K562 (cell line): ENCODE results near the gene FUNDC2. TPM values are rescaled to one million over a fixed set of nuclear protein-coding genes. Genes with fewer than 3 reads are reported as not detected.

Source experiments
- ATF3 ChIP-seq, 2 experiments: fragments of 450-650 bp in 1 of 2; sonication (generic) in 1 of 2; formaldehyde crosslinking in 1 of 2; IDR thresholded peaks in 1 of 2; conservative IDR thresholded peaks in 1 of 2; 2 replicates each; pipeline versions ENCODE4 v1.6.1 to v1.8.1; 2016 to 2023; ENCODE audit warnings: mild to moderate bottlenecking in 2 of 2, moderate library complexity in 2 of 2, inconsistent platforms in 1 of 2, missing genetic modification reagents in 1 of 2
- CBFA2T3 ChIP-seq: fragments of 450-650 bp; IDR thresholded peaks from 2 replicates; pipeline ENCODE4 v1.6.1; 2017
- CBX1 ChIP-seq: sonication (generic); IDR thresholded peaks from 2 replicates; pipeline ENCODE4 v1.6.1; 2016; ENCODE audit warnings: antibody characterized with exemption, low read depth, mild to moderate bottlenecking
- ETV1 ChIP-seq: fragments of 450-650 bp; conservative IDR thresholded peaks from 2 replicates; pipeline ENCODE4 v1.6.1; 2016; ENCODE audit warnings: missing genetic modification characterization, control low read depth, low read depth, missing compliant biosample characterization
- FOXA1 ChIP-seq: fragments of 450-650 bp; IDR thresholded peaks from 2 replicates; pipeline ENCODE4 v1.6.1; 2016; ENCODE audit warnings: mild to moderate bottlenecking, borderline replicate concordance
- GABPA ChIP-seq: fragments of 200-800 bp; sonication (Bioruptor generic); conservative IDR thresholded peaks from 2 replicates; pipeline ENCODE4 v1.6.1; 2016; ENCODE audit warnings: low read depth, missing genetic modification characterization, missing compliant biosample characterization
- GABPB1 ChIP-seq: sonication (generic); formaldehyde crosslinking; IDR thresholded peaks from 2 replicates; pipeline ENCODE4 v1.8.0; 2022; ENCODE audit warnings: mild to moderate bottlenecking, missing genetic modification reagents
- HDGF ChIP-seq: fragments of 450-650 bp; IDR thresholded peaks from 2 replicates; pipeline ENCODE4 v1.6.1; 2016
- IRF1 ChIP-seq: sonication (generic); formaldehyde crosslinking; IDR thresholded peaks from 2 replicates; pipeline ENCODE4 v1.8.0; 2022; ENCODE audit warnings: missing genetic modification reagents, mild to moderate bottlenecking, borderline replicate concordance
- MTA2 ChIP-seq: fragments of 450-650 bp; IDR thresholded peaks from 2 replicates; pipeline ENCODE4 v1.6.1; 2016; ENCODE audit warnings: low read depth
- MXD1 ChIP-seq: fragments of 250-450 bp; sonication (Bioruptor Pico); IDR thresholded peaks from 2 replicates; pipeline ENCODE4 v1.8.0; 2021; ENCODE audit warnings: borderline replicate concordance, mild to moderate bottlenecking, moderate library complexity; ENCODE audit not compliant: poor library complexity, severe bottlenecking
- NR2C2 ChIP-seq, 2 experiments: fragments of 200-800 bp in 1 of 2; sonication (Bioruptor generic) in 1 of 2; sonication (generic) in 1 of 2; formaldehyde crosslinking in 1 of 2; IDR thresholded peaks; 2 replicates each; pipeline versions ENCODE4 v1.6.1 to v1.8.0; 2016 to 2022; ENCODE audit warnings: mild to moderate bottlenecking in 1 of 2, missing compliant biosample characterization in 1 of 2, missing genetic modification characterization in 1 of 2, missing genetic modification reagents in 1 of 2
- PHF20 ChIP-seq: fragments of 450-650 bp; IDR thresholded peaks from 2 replicates; pipeline ENCODE4 v1.6.1; 2018; ENCODE audit not compliant: partially characterized antibody
- SAFB ChIP-seq: fragments of 200-400 bp; formaldehyde crosslinking; IDR thresholded peaks from 2 replicates; pipeline ENCODE4 v1.6.1; 2017; ENCODE audit warnings: low read depth, low read length, borderline replicate concordance
- SMAD1 ChIP-seq: fragments of 150-350 bp; IDR thresholded peaks from 2 replicates; pipeline ENCODE4 v1.6.1; 2014; ENCODE audit warnings: low read length, low read depth; ENCODE audit not compliant: partially characterized antibody
- TBL1XR1 ChIP-seq, 2 experiments: IDR thresholded peaks; 2 replicates each; pipeline ENCODE4 v1.6.1; 2012; ENCODE audit warnings: improper control_type of control experiment in 2 of 2, low read length in 2 of 2, mild to moderate bottlenecking in 1 of 2
- TGIF2 ChIP-seq: sonication (generic); formaldehyde crosslinking; IDR thresholded peaks from 2 replicates; pipeline ENCODE4 v1.8.1; 2022; ENCODE audit warnings: mild to moderate bottlenecking, missing genetic modification reagents, moderate library complexity
- THRB ChIP-seq: fragments of 450-650 bp; formaldehyde crosslinking; conservative IDR thresholded peaks from 2 replicates; pipeline ENCODE4 v1.4.0; 2022; ENCODE audit warnings: mild to moderate bottlenecking, missing genetic modification characterization
- WHSC1 ChIP-seq: IDR thresholded peaks from one replicate; pipeline ENCODE4 v1.6.1; 2012; ENCODE audit warnings: low read length, control low read depth, inconsistent platforms
- ZKSCAN8 ChIP-seq: fragments of 200-800 bp; sonication (Bioruptor generic); IDR thresholded peaks from 2 replicates; pipeline ENCODE4 v1.6.1; 2016; ENCODE audit warnings: missing genetic modification characterization, missing compliant biosample characterization
- ZNF507 ChIP-seq: conservative IDR thresholded peaks from 2 replicates; pipeline ENCODE4 v1.6.1; 2017; ENCODE audit warnings: missing genetic modification characterization, missing compliant biosample characterization
- ZNF584 ChIP-seq: fragments of 200-800 bp; sonication (Bioruptor generic); IDR thresholded peaks from 2 replicates; pipeline ENCODE4 v1.6.1; 2016; ENCODE audit warnings: low read depth, mild to moderate bottlenecking, missing genetic modification characterization, missing compliant biosample characterization
- polyA plus RNA-seq, 8 experiments: library from polyadenylated mRNA; depleted of rRNA in 4 of 8; stranded (reverse) in 5 of 8; unstranded in 3 of 8; fragments of >200 nt; fragmentation: Nextera tagmentation in 2 of 8; fragmentation: Illumina TruSeq in 1 of 8; extraction: Ambion mirVana in 2 of 8; extraction: Trizol in 1 of 8; gene quantifications; 2 replicates each; pipeline versions ENCODE4 v1.2.1 to v1.2.3, GENCODE V29; 2011 to 2014; ENCODE audit warnings: inconsistent platforms in 1 of 8, missing spikeins in 1 of 8
- total RNA-seq, 7 experiments: library from RNA; depleted of rRNA in 6 of 7; stranded (reverse); fragments of >200 nt in 6 of 7; fragmentation: Illumina TruSeq in 2 of 7; extraction: Trizol in 2 of 7; gene quantifications; 2 replicates each; pipeline versions ENCODE4 v1.2.1 to v1.2.3, GENCODE V29; 2011 to 2021; ENCODE audit warnings: low replicate concordance in 1 of 7

Gene FUNDC2
- total and polyA plus RNA-seq, 9 of the 15 experiments (the other 6 are each of a cell fraction or from before 2014, with no cell fraction given): 50.6 to 235 (median 123) TPM

- TF ChIP-seq MXD1 (CRISPR knock-in tag) (no peak), NR2C2 (CRISPR knock-in tag; IDR thresholded peaks at IDR 0.05) (no peak), NR2C2 (tag; IDR thresholded peaks at IDR 0.05) (0 out of 2 replicates have a peak, but pooled peaks have one; percentile 33), CBX1 (no peak), HDGF (no peak), ZNF507 (no peak), SMAD1 (no peak), SAFB (no peak), TBL1XR1 (IDR thresholded peaks at IDR 0.05; ENCODE audit: low read length in 2 of 2) (no peak), CBFA2T3 (no peak), THRB (CRISPR knock-in tag) (no peak), GABPB1 (peak; percentile 54; the same call in 1 of the 2 replicates), ATF3 (IDR thresholded peaks at IDR 0.05) (no peak), ATF3 (CRISPR knock-in tag; conservative IDR thresholded peaks at IDR 0.05) (no peak), ETV1 (tag) (peak; percentile 64), GABPA (tag) (peak; percentile 74), MTA2 (no peak), PHF20 (peak; percentile 49), FOXA1 (no peak), ZNF584 (no peak), ZKSCAN8 (CRISPR knock-in tag) (no peak), TGIF2 (CRISPR knock-in tag) (no peak), WHSC1 (no peak), IRF1 (CRISPR knock-in tag) (no peak)
Observed at GRCh38 chrX:155070663-155070974, 44.0 kb downstream of the FUNDC2 start (continued).
